Measurements from ENCODE around the gene CREB3L4. TPM values are rescaled to one million over a fixed set of nuclear protein-coding genes. Genes with fewer than 3 reads are reported as not detected.

CREB3L4 gene
- total RNA-seq, 2 donors from 2014 or later, result 0.66 to 14.0 TPM

- peak within 1 kb of the TSS; percentile 91 to 95 (median 94) for H3K27ac ChIP-seq
- H3K4me1 ChIP-seq, result peaks cover 38% of the 10 kb centered on the region
- H3K36me3 ChIP-seq (replicated peaks in 1 of 2; ENCODE audit: insufficient read depth in 1 of 2, low read depth in 2 of 2), result peaks cover 0 to 6% of the 10 kb centered on the region in 2 donors
- intact Hi-C loops (cut with DNase I), result no loop called here
- H3K9me3 ChIP-seq, result no peaks in the 10 kb centered on the region
- peak within 1 kb of the TSS; percentile 63 to 72 for H3K4me3 ChIP-seq
- WGBS, 2 donors, result 0 to 1% methylated on average over 10 to 36 of the region's 36 CpGs
- no peaks in the 10 kb centered on the region for H3K27me3 ChIP-seq
- TF ChIP-seq CTCF (IDR thresholded peaks at IDR 0.05), result peak in 1 of 7 experiments; percentile 19
- peak; percentile 94 to 99 (median 99) for TF ChIP-seq POLR2A (IDR thresholded peaks at IDR 0.05)
- ATAC-seq (peak; percentile 84), DNase-seq (peak; percentile 93 to 98 (median 95))
Measured at GRCh38 chr1:153990468-153991150, 22.9 kb downstream of the CREB3L4 start, which contains the start of gene RPS27. Gene RPS27, plus strand, starts transcription at chr1:153990762. Its CDS starts 35 bp downstream, at chr1:153990797.

GRCh38 chr1:153991151-153991630, 23.5 kb downstream of the CREB3L4 start:
- Histone ChIP-seq H3K27ac (peak overlapping the region; percentile 91 to 95 (median 94)), H3K36me3 (replicated peaks in 1 of 2; ENCODE audit: insufficient read depth in 1 of 2, low read depth in 2 of 2) (peaks cover 0 to 6% of the 10 kb centered on the region in 2 donors), H3K4me1 (peaks cover 38% of the 10 kb centered on the region), H3K27me3 (no peaks in the 10 kb centered on the region), H3K9me3 (no peaks in the 10 kb centered on the region), H3K4me3 (peak overlapping the region; percentile 63 to 72)
- 4 to 5% methylated on average over 9 of the region's 9 CpGs for WGBS, 2 donors
- no peak for TF ChIP-seq POLR2A (IDR thresholded peaks at IDR 0.05)
- no peak for TF ChIP-seq CTCF (IDR thresholded peaks at IDR 0.05)
- DNase-seq (no peak), ATAC-seq (no peak)
- intact Hi-C loops (cut with DNase I), result no loop called here

DNA sequence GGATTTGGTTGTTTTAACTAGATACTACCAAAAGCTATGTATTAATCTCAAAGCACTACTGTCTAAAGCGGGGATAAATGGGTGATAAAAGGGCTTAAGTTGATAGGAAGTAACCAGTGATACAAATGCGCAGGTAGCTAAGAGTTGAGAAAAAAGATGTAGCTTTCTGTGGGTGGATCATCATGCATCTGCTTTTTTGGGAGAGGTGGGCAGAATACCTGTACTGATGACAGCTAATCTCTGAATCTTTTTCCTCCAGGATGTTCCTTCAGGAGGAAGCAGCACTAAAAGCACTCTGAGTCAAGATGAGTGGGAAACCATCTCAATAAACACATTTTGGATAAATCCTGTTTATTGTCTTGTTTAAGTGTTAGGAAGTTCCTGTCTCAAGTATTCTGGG, 24.1 kb downstream of the CREB3L4 start:
- Histone ChIP-seq H3K9me3 (no peaks in the 10 kb centered on the region), H3K36me3 (replicated peaks in 1 of 2; ENCODE audit: insufficient read depth in 1 of 2, low read depth in 2 of 2) (peaks cover 0 to 6% of the 10 kb centered on the region in 2 donors), H3K27me3 (no peaks in the 10 kb centered on the region), H3K4me3 (peak overlapping the region in 1 of 2 donors; percentile 63), H3K27ac (peak overlapping the region in 3 of 4 donors; percentile 91 to 95 (median 95)), H3K4me1 (peaks cover 33% of the 10 kb centered on the region)
- intact Hi-C loops (cut with DNase I), result no loop called here
- WGBS, 2 donors, result 76 to 82% methylated on average over 2 of the region's 2 CpGs
- no peak for TF ChIP-seq CTCF (IDR thresholded peaks at IDR 0.05)
- TF ChIP-seq POLR2A (IDR thresholded peaks at IDR 0.05), result no peak
- no peak for DNase-seq
- ATAC-seq, result no peak

- Histone ChIP-seq H3K4me1 (peaks cover 25% of the 10 kb centered on the region), H3K36me3 (replicated peaks in 1 of 2; ENCODE audit: insufficient read depth in 1 of 2, low read depth in 2 of 2) (peaks cover 0 to 6% of the 10 kb centered on the region in 2 donors), H3K9me3 (no peaks in the 10 kb centered on the region), H3K4me3 (no peak overlapping the region), H3K27me3 (no peaks in the 10 kb centered on the region), H3K27ac (no peak overlapping the region)
- no peak for DNase-seq
- no peak for TF ChIP-seq CTCF (IDR thresholded peaks at IDR 0.05)
- no peak for TF ChIP-seq POLR2A (IDR thresholded peaks at IDR 0.05)
- intact Hi-C loops (cut with DNase I), result no loop called here
- WGBS, 2 donors, result 86 to 92% methylated on average over 3 of the region's 3 CpGs
- no peak for ATAC-seq
Measured at GRCh38 chr1:153995202-153995601, 27.5 kb downstream of the CREB3L4 start.
